ENCODE data around the gene ALG12.

GRCh38 chr22:49943405-49943765 lies 25.1 kb upstream of the ALG12 start:
- TF ChIP-seq POLR2A (IDR thresholded peaks at IDR 0.05; ENCODE audit: low read depth, low read length): no peak
- TF ChIP-seq TAF1 (IDR thresholded peaks at IDR 0.05; ENCODE audit: low read depth, low read length): no peak
